Measurements from ENCODE around the gene BSDC1.

- TF ChIP-seq, protein P1, sequence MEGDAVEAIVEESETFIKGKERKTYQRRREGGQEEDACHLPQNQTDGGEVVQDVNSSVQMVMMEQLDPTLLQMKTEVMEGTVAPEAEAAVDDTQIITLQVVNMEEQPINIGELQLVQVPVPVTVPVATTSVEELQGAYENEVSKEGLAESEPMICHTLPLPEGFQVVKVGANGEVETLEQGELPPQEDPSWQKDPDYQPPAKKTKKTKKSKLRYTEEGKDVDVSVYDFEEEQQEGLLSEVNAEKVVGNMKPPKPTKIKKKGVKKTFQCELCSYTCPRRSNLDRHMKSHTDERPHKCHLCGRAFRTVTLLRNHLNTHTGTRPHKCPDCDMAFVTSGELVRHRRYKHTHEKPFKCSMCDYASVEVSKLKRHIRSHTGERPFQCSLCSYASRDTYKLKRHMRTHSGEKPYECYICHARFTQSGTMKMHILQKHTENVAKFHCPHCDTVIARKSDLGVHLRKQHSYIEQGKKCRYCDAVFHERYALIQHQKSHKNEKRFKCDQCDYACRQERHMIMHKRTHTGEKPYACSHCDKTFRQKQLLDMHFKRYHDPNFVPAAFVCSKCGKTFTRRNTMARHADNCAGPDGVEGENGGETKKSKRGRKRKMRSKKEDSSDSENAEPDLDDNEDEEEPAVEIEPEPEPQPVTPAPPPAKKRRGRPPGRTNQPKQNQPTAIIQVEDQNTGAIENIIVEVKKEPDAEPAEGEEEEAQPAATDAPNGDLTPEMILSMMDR (IDR thresholded peaks at IDR 0.05; ENCODE audit: poor library complexity, severe bottlenecking): no peak
- no peak for TF ChIP-seq EZH2 (IDR thresholded peaks at IDR 0.05; ENCODE audit: borderline replicate concordance, insufficient read depth, low read length, poor library complexity, severe bottlenecking)
These were observed 51.5 kb downstream of the BSDC1 start for GRCh38 chr1:32342704-32343103.
